DMS53 (cell line): ENCODE measurements around the gene MYB.
"Not testable (repeated sequence)": the region's sequence is repeated elsewhere in the genome, so short reads cannot be mapped to it uniquely, and the experiment has no call there.

ENCODE experiments used
- DNase-seq: peaks from one replicate; lab custom pipeline; 2025; lab: John Stamatoyannopoulos, UW

The MYB gene

GRCh38 chr6:135180542-135181332, at the start of gene MYB:
TSS of gene MYB (plus strand) at chr6:135181308. CDS start at chr6:135181514, 206 bp downstream.
- peak; percentile 86 for DNase-seq

- DNase-seq, result no peak
These were observed 48.3 kb upstream of the MYB start for GRCh38 chr6:135132776-135133175.

DNA sequence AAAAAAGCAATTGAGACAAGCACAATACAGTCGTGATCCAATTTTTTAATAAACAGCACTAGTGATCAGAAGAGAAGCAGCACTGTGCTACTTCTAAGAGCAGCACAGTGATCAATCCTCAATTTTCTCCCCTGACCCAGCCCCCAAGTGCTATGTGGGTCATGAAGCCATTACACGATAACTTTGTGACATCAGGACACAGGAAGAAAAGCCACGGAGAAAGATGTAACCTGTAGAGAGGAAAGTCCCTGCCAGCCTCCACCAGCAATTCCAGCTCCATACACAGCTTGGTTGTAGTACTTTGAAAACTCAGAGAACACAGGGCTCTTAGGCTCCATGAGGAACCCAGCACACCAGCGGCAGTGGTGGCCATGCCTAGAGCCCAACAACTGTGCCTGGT, 45.3 kb upstream of the MYB start:
- DNase-seq, result no peak

- no peak for DNase-seq
These were observed 43.3 kb upstream of the MYB start for GRCh38 chr6:135137826-135138225.

- DNase-seq, result no peak
These were observed 39.9 kb upstream of the MYB start for GRCh38 chr6:135141182-135141581.

GRCh38 chr6:135141728-135142127, 39.4 kb upstream of the MYB start:
- no peak for DNase-seq

DNA sequence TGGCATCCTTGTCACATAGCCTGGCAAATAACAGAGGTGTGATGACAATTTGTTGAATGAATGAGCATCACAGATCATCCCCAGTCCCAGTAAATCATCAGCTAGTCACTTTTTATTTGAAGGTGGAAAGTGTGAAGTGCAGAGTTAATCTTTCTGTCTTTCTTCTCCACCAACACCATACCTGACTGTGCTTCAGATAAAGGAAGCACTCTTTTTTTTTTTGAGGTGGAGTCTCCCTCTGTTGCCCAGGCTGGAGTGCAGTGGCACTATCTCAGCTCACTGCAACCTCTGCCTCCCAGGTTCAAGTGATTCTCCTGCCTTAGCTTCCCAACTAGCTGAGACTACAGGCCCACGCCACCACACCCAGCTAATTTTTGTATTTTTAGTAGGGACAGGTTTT, 38.9 kb upstream of the MYB start:
- not testable (repeated sequence) for DNase-seq

DNA sequence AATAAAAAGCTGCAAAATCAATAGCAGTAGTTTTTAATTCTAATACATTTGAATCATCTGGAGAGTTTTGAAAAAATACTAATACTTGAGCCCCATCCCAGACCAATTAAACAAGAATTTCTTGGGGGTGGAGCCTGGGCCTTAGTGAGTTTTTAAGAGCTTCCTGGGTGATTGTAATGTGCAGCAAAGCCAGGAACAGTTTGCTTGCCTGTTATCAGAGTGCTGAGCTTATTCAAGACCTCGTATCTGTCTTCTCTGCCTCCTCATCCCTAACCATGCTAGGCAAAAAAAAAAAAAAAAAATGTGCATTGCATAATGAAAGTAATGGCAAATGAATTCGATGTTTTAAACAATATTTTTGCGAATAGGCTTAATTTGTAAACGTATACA, 36.4 kb upstream of the MYB start:
- DNase-seq, result no peak

- DNase-seq, result peak; percentile 60
These were observed 35.9 kb upstream of the MYB start for GRCh38 chr6:135145063-135145800.

GRCh38 chr6:135146162-135146934, 34.8 kb upstream of the MYB start:
- no peak for DNase-seq

DNA sequence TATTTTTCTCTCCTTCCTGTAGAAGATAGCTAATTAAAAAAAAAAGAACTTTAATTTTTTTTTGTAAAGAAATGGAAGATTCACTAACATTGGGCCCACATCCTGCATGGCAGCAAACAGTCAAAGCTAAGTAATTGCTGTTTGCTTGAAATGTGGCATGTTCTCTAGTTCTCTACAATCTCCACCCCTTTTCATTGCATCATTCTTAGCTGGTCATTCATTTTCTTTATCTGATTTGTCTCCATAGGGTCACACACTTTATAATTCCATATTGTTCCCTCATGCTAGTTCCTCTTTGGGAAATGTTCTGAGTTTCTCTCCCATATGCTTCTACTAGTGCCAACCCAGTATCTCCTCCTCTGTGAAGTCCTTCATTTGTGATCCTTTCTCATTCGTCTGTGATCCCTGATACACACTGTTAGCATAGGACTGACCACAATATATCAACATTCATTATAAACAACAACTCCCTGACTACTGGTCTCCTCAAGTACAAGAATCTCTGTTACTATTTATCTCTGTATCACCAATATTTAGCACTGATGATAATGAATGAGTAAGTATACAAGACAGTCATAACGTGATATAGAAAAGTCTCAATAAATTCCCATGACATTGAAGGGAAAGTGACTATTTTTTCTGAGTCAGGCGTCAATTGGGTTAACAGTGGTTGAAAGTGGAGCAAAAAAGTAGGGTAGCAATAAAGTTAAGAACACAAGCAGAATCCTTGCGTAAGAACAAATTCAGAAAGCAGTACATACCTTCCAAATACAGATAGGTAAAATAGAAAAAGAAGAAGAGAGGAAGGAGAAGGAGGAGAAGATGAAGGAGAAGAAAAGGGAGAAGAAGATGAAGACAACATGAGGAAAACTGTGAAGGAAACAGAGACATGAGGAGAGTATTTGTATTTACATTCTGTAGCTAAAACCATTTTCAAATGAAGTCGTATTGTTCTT, 33.2 kb upstream of the MYB start:
- no peak for DNase-seq

GRCh38 chr6:135148889-135149288, 32.2 kb upstream of the MYB start:
- no peak for DNase-seq

DNA sequence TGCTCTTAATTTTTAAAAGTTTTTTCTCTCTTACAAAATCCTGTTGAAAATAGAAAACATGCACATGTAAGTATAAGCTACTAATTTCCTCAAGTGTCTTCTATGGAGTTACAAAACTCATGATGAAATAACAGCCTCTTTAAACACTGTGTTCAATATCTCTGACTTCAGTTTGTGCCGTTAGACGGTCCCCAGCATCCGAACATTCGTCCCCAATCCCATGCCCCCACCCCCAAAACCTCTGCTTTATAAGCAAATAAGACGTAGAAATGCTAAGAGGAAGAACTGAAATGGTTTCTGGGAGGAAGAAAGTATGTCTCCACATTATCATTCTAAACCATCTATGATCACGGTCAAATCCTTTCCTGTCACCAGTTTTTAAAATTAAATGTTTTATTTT, 31.7 kb upstream of the MYB start:
- no peak for DNase-seq

DNA sequence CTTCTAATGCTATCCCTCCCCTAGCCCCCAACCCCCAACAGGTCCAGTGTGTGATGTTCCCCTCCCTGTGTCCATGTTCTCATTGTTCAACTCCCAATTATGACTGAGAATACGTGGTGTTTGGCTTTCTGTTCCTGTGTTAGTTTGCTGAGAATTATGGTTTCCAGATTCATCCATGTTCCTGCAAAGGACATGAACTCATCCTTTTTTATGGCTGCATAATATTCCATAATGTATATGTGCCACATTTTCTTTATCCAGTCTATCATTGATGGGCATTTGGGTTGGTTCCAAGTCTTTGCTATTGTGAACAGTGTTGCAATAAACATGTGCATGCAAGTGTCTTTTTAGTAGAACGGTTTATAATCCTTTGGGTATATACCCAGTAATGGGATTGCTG, 30.6 kb upstream of the MYB start:
- not testable (repeated sequence) for DNase-seq

- not testable (repeated sequence) for DNase-seq
These were observed 27.0 kb upstream of the MYB start for GRCh38 chr6:135154125-135154524.

- DNase-seq, result no peak
These were observed 22.7 kb upstream of the MYB start for GRCh38 chr6:135158397-135158796.

- peak; percentile 9 for DNase-seq
These were observed 21.6 kb upstream of the MYB start for GRCh38 chr6:135159531-135159930.

DNA sequence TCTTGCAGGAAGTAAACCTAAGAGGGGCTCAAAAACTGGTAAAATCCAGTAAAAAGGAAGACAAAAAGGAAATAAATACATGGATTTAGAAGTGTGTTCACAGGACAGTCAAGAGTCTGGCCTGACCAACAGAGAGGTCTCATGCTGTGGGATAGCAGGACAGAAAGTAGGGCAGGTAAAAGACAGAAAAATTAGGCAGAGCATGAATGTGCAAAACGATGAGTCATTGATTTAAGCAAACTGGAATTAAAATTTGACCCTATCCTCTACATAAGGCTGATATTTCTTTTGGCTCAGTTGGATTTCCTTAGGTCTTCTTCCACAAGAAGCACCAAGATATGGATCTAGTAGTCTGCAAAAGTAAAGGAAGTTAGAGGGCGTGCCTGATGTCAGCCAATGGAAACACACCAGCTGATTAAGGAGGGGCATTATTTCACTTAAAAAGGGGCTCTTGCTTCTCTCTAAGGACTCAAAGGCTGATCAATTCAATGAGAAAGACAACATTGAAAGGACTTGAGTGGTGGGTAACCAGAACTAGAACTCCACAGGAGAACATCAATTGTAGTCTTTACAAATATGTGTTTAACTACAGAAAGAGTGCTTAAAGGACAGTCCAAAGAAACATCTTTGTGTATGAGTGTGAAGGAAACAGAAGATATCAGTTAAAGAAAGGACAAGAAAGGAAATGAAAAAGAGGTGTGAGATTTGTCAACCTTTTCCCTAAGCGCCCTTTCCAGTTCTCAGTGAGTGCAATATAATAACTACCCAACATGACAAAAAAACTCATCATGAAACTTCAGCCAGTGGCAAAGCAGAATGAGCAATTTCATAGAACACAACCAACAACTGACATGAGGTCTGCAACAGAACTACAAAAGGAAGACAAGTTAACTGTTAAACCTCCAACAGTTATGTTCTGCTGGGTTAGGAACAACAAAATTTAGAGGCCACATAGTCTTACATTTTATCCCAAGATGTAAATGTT, 19.4 kb upstream of the MYB start:
- DNase-seq, result no peak

GRCh38 chr6:135162678-135163439, 18.2 kb upstream of the MYB start:
- DNase-seq, result peak; percentile 66

DNA sequence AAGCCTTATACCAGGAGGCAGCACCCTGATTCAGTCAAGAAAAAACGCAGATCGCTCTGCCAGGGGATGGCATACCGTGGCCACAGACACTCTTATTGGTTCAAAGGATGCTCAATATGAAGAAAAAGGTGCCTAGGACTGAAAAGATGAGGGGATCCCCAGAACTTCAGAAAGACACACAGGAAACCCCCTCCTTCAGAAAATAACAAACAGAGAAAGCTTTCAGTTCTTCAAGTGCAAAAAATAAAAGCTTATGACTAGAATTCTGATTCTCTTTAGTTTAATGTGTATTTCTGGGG, 17.7 kb upstream of the MYB start:
- DNase-seq, result no peak
